HG02623 (cell line): Measurements from ENCODE around the gene KLRC1.
"Not testable (repeated sequence)": the region's sequence is repeated elsewhere in the genome, so short reads cannot be mapped to it uniquely, and the experiment has no call there.

Experiments used
- ATAC-seq: cut with Tn5 transposase; IDR thresholded peaks from one replicate; pipeline ENCODE4 v1.9.1; 2021; ENCODE audit warnings: moderate library complexity; ENCODE audit not compliant: unreplicated experiment

KLRC1 gene

GRCh38 chr12:10453156-10453555, at the start of gene KLRC1:
KLRC1 (minus strand) TSS chr12:10453377; CDS start chr12:10451156, 2,221 bp downstream.
- ATAC-seq, result no peak

- ATAC-seq, result no peak
Measured at GRCh38 chr12:10501030-10501429, 47.9 kb upstream of the KLRC1 start.

GRCh38 chr12:10498042-10498441, 44.9 kb upstream of the KLRC1 start:
- ATAC-seq, result no peak

- no peak for ATAC-seq
Measured at GRCh38 chr12:10497602-10498001, 44.4 kb upstream of the KLRC1 start.

- no peak for ATAC-seq
Measured at GRCh38 chr12:10491766-10492165, 38.6 kb upstream of the KLRC1 start.

GRCh38 chr12:10487328-10487727, 34.2 kb upstream of the KLRC1 start:
- not testable (repeated sequence) for ATAC-seq

GRCh38 chr12:10481901-10482300, 28.7 kb upstream of the KLRC1 start:
- not testable (repeated sequence) for ATAC-seq

GRCh38 chr12:10472808-10473207, 19.6 kb upstream of the KLRC1 start:
- not testable (repeated sequence) for ATAC-seq

GRCh38 chr12:10469701-10470100, 16.5 kb upstream of the KLRC1 start:
- no peak for ATAC-seq

GRCh38 chr12:10466311-10466710, 13.1 kb upstream of the KLRC1 start:
- ATAC-seq, result no peak

GRCh38 chr12:10457760-10458159, 4.6 kb upstream of the KLRC1 start:
- no peak for ATAC-seq

GRCh38 chr12:10456856-10457255, 3.7 kb upstream of the KLRC1 start:
- no peak for ATAC-seq

GRCh38 chr12:10455766-10456165, 2.6 kb upstream of the KLRC1 start:
- no peak for ATAC-seq

GRCh38 chr12:10454531-10454930, 1.4 kb upstream of the KLRC1 start:
- no peak for ATAC-seq

GRCh38 chr12:10448236-10448635, 4.9 kb downstream of the KLRC1 start:
- ATAC-seq, result no peak

- ATAC-seq, result not testable (repeated sequence)
Measured at GRCh38 chr12:10446052-10446451, 7.1 kb downstream of the KLRC1 start.

- not testable (repeated sequence) for ATAC-seq
Measured at GRCh38 chr12:10441144-10441543, 12.0 kb downstream of the KLRC1 start.

- not testable (repeated sequence) for ATAC-seq
Measured at GRCh38 chr12:10439608-10440274, 13.4 kb downstream of the KLRC1 start.

GRCh38 chr12:10437601-10438000, 15.6 kb downstream of the KLRC1 start:
- not testable (repeated sequence) for ATAC-seq

GRCh38 chr12:10435816-10436215, 17.4 kb downstream of the KLRC1 start, which contains the start of gene KLRC2:
KLRC2 (minus strand) TSS chr12:10436010; CDS start chr12:10435986, 24 bp downstream.
- not testable (repeated sequence) for ATAC-seq

GRCh38 chr12:10430623-10431022, 22.6 kb downstream of the KLRC1 start:
- ATAC-seq, result not testable (repeated sequence)

- ATAC-seq, result not testable (repeated sequence)
Measured at GRCh38 chr12:10425938-10426337, 27.2 kb downstream of the KLRC1 start.
